ENCODE data around the gene EFTUD2.
"Not testable (repeated sequence)": the region's sequence is repeated elsewhere in the genome, so short reads cannot be mapped to it uniquely, and the experiment has no call there.

The EFTUD2 gene

DNA sequence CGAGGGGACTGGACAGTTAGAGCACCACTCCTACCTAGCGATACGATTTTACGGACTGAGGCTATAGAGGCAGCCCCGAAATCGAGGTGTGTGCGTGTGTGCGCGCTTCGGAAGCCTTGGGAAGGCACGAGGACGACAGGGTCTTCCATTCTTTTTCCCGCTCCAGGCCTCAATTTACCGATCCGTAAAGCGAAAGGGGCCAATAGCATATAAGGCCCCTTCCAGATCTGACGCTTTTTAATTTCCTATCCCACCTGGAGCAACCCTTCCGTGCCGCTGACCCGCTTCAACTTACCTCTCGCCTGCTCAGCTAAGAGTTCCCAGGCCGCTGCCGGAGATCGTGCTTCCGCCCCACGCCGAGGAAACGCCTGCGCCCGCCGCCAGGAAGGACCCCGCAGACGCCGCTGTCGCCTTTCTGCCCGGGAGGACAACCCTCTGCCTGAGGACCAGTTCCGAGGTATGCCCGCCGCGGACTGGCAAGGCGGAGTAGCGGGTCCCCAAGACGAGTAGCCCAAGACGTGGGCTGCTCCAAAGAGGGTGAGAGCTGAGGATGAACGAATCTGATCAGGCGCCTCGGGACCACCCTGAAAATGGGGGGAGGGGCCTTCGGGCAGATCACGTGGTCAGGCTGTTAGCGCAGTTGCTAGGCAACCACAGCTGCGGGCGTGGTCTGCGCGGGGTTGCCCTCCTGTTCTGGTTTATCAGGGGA is at the start of gene EFTUD2:
Gene EFTUD2 (minus strand): TSS at position 372 of the 709 bp plus-strand sequence. CDS start 4,924 bp downstream, outside the sequence.
- DNase-seq: peak; percentile 95

- DNase-seq: no peak
Measured at GRCh38 chr17:44948315-44948795, 49.1 kb upstream of the EFTUD2 start.

DNA sequence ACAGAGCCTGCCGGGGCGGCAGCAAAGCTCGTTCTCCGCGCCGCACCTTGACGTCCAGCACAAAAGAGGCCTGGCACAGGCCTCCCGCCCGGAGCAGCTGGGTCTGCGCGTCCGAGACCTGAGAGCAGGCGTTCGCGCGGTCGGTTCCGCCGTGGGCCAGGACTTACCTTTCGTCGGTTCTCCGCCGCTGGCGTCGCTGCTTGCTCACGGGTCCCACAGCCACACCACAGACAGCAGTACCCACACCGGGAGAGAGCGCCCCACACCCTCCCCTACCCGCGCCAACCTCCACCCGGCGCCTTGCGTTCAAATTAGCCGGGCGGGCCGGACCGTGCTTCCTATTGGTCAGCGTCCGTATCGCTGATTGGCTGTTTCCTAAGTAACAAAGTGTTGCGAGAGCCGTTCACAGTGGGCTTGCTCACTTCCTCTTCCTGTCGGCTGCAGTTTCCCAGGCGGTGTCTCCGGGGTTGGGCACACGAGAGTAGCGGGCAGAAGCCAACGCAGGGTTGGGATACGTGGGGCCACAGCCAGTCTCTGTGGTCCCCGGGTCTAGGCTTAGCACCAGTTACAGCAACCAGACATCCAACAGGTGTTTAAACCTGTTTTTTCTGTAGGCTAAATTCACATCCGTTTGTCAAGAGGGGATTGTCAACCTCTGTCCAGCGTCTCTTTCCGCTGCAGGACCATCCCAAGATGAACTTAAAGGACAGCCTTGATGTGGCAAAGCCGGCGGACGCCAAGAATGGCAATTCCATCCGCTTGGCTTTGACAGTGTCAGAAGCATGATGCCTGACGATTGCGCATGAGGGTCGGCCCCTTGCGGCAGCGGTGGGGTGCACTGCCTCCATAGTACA is 48.4 kb upstream of the EFTUD2 start, which contains the start of gene KIF18B:
Gene KIF18B (minus strand): TSS at position 313 of the 854 bp plus-strand sequence. CDS start 11,429 bp downstream, outside the sequence.
- DNase-seq: peak; percentile 95

DNA sequence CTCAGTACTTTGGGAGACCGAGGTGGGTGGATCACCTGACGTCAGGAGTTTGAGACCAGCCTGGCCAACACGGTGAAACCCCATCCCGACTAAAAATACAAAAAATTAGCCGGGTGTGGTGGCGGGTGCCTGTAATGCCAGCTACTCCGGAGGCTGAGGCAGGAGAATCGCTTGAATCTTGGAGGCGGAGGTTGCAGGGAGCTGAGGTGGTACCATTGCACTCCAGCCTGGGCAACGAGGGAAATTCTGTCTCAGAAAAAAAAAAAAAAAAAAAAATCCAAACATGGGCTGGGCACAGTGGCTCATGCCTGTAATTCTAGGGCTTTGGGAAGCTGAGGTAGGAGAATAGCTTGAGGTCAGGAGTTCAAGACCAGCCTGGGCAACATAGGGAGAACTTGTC is 46.4 kb upstream of the EFTUD2 start:
- not testable (repeated sequence) for DNase-seq

GRCh38 chr17:44942456-44942855 is 43.2 kb upstream of the EFTUD2 start:
- DNase-seq: no peak

DNA sequence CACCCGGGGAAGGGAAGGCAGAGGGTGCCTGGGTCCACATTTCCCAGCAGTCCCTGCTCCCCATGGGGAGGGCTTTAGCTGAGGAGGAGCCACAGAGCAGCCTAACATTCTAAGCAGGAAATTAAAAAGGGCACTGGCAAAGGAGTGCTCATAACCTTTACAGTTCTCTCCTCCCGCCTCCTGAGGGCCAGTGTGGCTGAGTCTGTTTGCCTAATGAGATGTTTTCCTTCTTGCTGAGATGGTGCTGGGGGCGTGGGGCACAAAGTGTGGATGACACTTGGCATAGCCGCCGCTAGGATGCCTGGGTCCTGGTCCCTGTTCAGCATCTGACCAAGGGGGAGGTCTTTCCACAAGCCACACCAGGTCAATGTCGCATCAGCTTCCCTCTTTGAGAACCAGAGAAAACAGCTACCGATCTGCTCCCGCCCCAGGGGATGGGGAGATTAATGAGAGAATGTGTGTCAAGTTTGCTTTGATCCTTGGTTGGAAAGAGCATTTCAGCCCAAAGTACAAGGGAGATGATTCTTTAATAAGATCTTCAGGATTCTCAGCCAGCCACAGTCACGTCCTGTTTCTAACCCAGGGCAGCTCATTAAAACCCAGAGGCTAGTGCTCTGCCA is 42.6 kb upstream of the EFTUD2 start:
- no peak for DNase-seq

DNA sequence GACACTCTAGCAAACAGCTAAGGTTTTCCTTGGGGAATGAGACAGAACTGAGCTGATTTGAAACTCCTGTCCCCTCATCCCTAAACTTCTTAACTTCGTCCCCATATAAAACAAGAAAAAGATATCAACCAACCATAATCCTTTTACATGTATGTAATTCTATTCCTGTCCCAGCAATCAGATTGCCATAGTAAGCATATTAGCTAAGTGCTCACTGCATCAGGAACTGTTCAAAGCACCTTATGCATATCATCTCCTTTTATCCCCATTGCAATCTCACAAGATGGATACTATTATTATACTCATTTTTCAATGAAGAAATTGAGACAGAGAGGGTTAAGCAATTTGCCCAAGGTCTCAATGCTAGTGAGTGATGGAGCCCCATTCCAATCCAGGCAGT is 41.5 kb upstream of the EFTUD2 start:
- DNase-seq: no peak

GRCh38 chr17:44940317-44940716 is 41.1 kb upstream of the EFTUD2 start:
- no peak for DNase-seq

DNA sequence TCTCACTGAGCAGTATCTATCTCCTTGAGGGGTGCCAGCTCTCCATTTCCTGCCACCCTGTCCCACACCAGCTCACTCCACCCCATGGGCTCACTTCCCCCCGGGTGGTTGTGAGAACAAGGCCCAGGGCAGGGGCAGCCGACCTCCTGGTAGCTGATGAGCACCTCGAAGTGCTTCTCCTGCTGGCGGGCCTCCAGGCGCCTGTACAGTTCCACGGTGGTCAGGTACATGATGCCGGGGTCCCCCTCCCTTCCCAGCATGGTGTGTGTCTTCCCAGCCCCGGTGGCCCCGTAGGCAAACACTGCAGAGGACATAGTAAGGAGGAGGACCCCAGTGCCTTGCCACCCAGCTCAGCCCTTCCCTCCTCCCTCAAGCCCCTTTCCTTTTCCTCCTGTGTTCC is 35.9 kb upstream of the EFTUD2 start:
- no peak for DNase-seq

DNA sequence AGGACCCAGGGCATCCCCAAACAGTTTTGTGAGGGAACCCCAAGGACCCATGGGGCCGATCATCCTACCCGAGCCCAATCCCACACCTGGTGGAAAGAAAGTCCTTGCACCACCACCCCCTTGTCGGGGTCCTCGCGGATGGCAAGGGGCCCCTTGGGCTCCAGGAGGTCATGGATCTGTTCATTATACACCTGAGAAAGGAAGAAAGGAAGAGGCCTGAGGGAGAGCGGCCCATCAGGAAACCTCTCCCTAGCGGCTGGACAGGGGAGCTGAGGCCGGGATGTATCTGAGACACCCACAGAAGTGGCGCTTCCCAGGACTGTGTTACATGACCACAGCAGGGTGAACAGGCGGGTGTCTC is 35.5 kb upstream of the EFTUD2 start:
- no peak for DNase-seq

GRCh38 chr17:44933824-44934744 is 34.8 kb upstream of the EFTUD2 start:
- no peak for DNase-seq

DNA sequence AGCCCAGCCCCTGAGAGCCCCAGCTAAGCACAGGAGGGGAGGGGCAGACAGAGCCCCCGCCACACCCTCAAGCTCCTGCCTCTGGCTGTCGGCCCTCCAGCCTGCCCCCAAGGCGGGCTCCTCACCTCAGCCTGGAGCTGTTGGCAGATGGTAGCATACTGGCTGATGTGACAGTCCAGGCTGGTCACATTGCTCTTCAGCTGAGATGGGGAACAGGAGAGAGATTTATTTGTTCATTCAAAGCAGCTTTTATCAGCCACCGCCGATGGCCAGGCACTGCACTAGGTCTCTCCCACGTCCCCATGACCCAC is 33.5 kb upstream of the EFTUD2 start:
- no peak for DNase-seq

GRCh38 chr17:44932096-44932786 is 33.0 kb upstream of the EFTUD2 start:
- DNase-seq: no peak

GRCh38 chr17:44931376-44931775 is 32.1 kb upstream of the EFTUD2 start:
- no peak for DNase-seq

- no peak for DNase-seq
Measured at GRCh38 chr17:44930667-44931066, 31.4 kb upstream of the EFTUD2 start.

DNA sequence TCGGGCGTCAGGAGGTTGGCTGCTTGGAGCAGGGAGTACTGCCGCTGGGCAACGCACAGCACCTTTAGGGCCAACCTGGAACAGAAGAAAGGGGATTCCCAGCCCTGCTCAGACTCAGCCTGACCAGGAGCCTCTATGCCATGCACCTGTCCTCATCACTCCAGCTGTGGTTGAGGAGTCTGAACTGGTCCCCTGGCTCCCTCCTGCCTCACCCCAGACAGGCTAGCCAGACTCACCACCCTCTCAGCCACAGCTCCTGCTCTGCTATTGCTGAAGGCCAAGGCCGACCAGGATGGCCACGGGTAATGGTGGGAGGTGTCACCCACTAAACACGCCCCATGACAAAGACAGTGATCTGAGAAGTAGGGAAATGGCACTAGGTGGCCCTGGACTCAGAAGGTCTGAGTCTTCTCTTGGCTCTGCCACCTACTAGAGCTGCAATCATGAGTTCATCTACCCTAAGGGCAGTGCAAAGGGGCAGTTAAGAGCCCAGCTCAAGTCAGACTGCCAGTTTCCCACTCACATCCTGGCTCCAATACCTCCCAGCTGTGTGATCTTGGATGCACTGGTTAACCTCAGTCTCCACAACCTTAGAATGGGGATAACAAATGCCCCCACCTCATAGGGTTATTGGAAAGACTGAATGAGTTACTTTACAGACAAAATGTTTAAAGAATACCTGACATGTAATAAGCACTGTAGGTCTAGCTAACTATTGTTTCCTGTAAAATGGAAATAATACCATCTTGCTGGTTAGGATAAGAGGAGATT is 29.9 kb upstream of the EFTUD2 start:
- no peak for DNase-seq

DNA sequence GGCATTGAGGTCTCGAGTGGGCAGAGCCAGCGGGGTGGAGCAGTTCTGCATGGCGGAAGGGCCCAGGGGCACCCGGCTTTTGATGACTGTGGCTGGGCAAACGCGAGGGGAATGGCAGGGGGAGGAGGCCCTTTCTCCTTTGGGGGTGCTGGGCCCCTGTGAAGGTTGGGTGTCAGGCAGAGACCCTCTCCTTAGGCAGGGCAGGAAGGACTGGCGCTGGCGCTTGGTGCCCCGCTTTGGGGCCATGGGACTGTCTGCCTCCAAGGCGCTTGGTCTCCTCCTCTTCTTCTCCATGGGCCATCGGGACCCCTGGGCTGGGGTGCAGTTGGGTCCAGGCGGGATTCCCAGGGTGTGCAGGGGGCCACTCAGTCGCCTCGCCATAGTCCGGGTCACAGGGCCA is 28.9 kb upstream of the EFTUD2 start:
- DNase-seq: no peak

DNA sequence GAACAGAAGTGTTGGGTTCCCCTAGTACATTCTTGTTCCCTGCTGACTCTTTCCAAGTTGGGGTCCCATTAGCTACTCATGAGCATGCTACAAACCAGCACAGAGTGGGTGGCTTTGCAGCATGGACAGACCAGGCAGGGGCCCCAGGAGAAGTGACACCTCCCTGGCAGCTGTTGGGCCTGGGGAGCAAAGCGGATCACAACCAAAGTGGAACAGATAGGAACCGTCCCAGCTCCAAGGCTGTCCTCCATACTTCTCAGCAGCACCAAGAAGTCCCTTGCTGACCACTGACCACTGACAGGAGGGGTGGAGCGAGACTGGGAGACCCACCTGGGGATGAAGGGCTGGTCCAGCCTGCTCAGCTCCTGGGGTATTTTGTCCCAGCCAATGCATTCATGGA is 28.5 kb upstream of the EFTUD2 start:
- DNase-seq: no peak

- no peak for DNase-seq
Measured at GRCh38 chr17:44926821-44927525, 27.7 kb upstream of the EFTUD2 start.
